ENCODE data around the gene CTSL.

DNA sequence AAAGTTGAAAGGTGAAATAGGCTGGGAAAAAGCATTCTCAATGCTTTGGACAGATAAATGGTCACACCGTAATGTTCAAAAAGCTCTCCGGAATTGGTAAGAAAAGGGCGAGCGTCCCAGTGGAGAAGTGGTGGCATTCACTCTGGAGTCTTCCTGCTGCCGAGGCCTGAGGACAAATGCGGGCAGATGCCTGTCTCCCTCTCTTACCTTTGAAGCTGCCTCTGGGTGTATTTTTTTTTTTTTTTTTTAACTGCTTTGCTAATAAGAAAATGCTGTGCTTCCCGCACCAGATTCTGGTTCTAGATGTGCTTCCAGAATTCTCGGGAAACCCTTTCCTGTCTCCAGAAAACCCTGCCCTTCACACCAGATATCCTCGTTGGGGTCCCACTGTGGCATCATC, 24.4 kb upstream of the CTSL start:
- TF ChIP-seq EZH2 (IDR thresholded peaks at IDR 0.05; ENCODE audit: low read length): no peak
- TF ChIP-seq, protein P1, sequence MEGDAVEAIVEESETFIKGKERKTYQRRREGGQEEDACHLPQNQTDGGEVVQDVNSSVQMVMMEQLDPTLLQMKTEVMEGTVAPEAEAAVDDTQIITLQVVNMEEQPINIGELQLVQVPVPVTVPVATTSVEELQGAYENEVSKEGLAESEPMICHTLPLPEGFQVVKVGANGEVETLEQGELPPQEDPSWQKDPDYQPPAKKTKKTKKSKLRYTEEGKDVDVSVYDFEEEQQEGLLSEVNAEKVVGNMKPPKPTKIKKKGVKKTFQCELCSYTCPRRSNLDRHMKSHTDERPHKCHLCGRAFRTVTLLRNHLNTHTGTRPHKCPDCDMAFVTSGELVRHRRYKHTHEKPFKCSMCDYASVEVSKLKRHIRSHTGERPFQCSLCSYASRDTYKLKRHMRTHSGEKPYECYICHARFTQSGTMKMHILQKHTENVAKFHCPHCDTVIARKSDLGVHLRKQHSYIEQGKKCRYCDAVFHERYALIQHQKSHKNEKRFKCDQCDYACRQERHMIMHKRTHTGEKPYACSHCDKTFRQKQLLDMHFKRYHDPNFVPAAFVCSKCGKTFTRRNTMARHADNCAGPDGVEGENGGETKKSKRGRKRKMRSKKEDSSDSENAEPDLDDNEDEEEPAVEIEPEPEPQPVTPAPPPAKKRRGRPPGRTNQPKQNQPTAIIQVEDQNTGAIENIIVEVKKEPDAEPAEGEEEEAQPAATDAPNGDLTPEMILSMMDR (optimal IDR thresholded peaks at IDR 0.05 in 1 of 3, IDR thresholded peaks at IDR 0.05 in 1 of 3, conservative IDR thresholded peaks at IDR 0.05 in 1 of 3; ENCODE audit: extremely low read depth in 1 of 3, insufficient read depth in 2 of 3, low read length in 3 of 3): no peak

Data from keratinocyte (primary cell).